Testis (tissue), 3 donors: ENCODE data around the gene MFSD11. TPM values are rescaled to one million over a fixed set of nuclear protein-coding genes. Genes with fewer than 3 reads are reported as not detected.
A peak's percentile ranks its signal among the peaks of the same experiment; 100 is the strongest.
"Not testable (repeated sequence)": the region's sequence is repeated elsewhere in the genome, so short reads cannot be mapped to it uniquely, and the experiment has no call there.

Source experiments
- DNase-seq: peaks from one replicate; pipeline ENCODE4 v3.0.0-alpha.2; 2019
- H3K27ac ChIP-seq, 2 donors: fragments of 200-600 bp; sonication (generic); one replicate each; pipeline ENCODE4 v1.5.1; 2019
- H3K27me3 ChIP-seq: fragments of 200-600 bp; sonication (generic); one replicate; pipeline ENCODE4 v1.5.1; 2019
- H3K36me3 ChIP-seq: fragments of 200-600 bp; sonication (generic); one replicate; pipeline ENCODE4 v1.5.1; 2017; ENCODE audit warnings: low read depth; ENCODE audit errors: missing control alignments
- H3K4me1 ChIP-seq: fragments of 200-600 bp; sonication (generic); one replicate; pipeline ENCODE4 v1.5.1; 2019
- H3K4me3 ChIP-seq, 2 donors: fragments of 200-600 bp; sonication (generic); one replicate each; pipeline ENCODE4 v1.5.1; 2017 to 2019
- H3K9me3 ChIP-seq: fragments of 200-600 bp; sonication (generic); one replicate; pipeline ENCODE4 v1.5.1; 2017
- POLR2A ChIP-seq: fragments of 450-650 bp; IDR thresholded peaks from one replicate; pipeline ENCODE4 v1.6.1; 2017; ENCODE audit warnings: antibody characterized with exemption, mild to moderate bottlenecking, moderate library complexity
- WGBS, 2 donors: methylation state at CpG; one replicate each; pipeline ENCODE4 v1.1.5; 2018; 5-methylcytosine and 5-hydroxymethylcytosine counted together
- intact Hi-C: fragments of 100-400 bp; cut with DNase I; formaldehyde crosslinking; loops from one replicate; pipeline ENCODE4 v1.15.1; 2023; ENCODE audit warnings: low total_unique reads
- polyA plus RNA-seq: library from polyadenylated mRNA; stranded (reverse); fragments of 350-450 nt; fragmentation: Illumina TruSeq; extraction: RNeasy Lipid Tissue Mini Kit (QIAGEN cat#74804); gene quantifications from one replicate; pipeline ENCODE4 v1.2.3, GENCODE V29; 2014; ENCODE audit warnings: low read depth, low replicate concordance; ENCODE audit not compliant: insufficient read depth
- total RNA-seq, 2 donors: library from RNA; depleted of rRNA; stranded (reverse); fragments of >200 nt; gene quantifications; one replicate each; pipeline ENCODE4 v1.2.3, GENCODE V29; 2016
- TF ChIP-seq, protein P1 (sequence below), 3 experiments: fragments of 450-650 bp in 2 of 3; fragments of 200-600 bp in 1 of 3; sonication (generic) in 1 of 3; IDR thresholded peaks; one replicate each; pipeline ENCODE4 v1.5.1; 2016 to 2019; ENCODE audit warnings: antibody characterized with exemption in 3 of 3, mild to moderate bottlenecking in 2 of 3, moderate library complexity in 1 of 3

Gene MFSD11
- total and polyA plus RNA-seq, 3 donors from 2014 or later: 38.5 to 102 (median 51.7) TPM

- H3K4me1 ChIP-seq: peaks cover 18% of the 10 kb centered on the region
- DNase-seq: no peak
- WGBS, 2 donors: 87 to 91% methylated on average over 16 of the region's 16 CpGs
- no peaks in the 10 kb centered on the region for H3K9me3 ChIP-seq
- no peak overlapping the region for H3K27ac ChIP-seq
- intact Hi-C loops: no loop called here
- no peak overlapping the region for H3K4me3 ChIP-seq
- TF ChIP-seq POLR2A: no peak
- TF ChIP-seq, protein P1, sequence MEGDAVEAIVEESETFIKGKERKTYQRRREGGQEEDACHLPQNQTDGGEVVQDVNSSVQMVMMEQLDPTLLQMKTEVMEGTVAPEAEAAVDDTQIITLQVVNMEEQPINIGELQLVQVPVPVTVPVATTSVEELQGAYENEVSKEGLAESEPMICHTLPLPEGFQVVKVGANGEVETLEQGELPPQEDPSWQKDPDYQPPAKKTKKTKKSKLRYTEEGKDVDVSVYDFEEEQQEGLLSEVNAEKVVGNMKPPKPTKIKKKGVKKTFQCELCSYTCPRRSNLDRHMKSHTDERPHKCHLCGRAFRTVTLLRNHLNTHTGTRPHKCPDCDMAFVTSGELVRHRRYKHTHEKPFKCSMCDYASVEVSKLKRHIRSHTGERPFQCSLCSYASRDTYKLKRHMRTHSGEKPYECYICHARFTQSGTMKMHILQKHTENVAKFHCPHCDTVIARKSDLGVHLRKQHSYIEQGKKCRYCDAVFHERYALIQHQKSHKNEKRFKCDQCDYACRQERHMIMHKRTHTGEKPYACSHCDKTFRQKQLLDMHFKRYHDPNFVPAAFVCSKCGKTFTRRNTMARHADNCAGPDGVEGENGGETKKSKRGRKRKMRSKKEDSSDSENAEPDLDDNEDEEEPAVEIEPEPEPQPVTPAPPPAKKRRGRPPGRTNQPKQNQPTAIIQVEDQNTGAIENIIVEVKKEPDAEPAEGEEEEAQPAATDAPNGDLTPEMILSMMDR (IDR thresholded peaks at IDR 0.05): no peak
- H3K36me3 ChIP-seq: no peaks in the 10 kb centered on the region
- H3K27me3 ChIP-seq: no peaks in the 10 kb centered on the region
Observed at GRCh38 chr17:76718516-76718915, 19.4 kb upstream of the MFSD11 start.

DNA sequence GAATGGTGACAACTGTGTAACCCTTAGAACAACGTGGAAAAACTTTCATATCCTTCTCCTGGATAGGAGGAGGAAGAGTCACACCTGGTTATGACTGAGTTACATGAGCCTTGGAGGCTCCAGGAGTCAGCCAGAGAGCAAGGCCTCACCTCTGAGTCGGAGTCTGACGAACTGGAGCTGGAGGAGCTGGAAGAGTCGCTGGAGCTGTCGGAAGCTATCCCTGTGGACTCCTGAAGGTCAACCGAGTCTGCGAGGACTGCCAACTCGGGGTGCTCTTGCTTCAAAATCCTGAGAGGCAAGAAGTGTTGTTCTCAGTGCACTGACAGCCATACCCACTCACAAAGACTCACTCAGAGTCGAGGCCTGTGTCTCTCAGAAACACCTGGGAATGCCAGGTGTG lies 17.7 kb upstream of the MFSD11 start:
- 84 to 85% methylated on average over 3 to 9 of the region's 9 CpGs for WGBS, 2 donors
- Histone ChIP-seq H3K9me3 (no peaks in the 10 kb centered on the region), H3K27ac (no peak overlapping the region), H3K36me3 (no peaks in the 10 kb centered on the region), H3K4me3 (no peak overlapping the region), H3K4me1 (peaks cover 17% of the 10 kb centered on the region), H3K27me3 (no peaks in the 10 kb centered on the region)
- intact Hi-C loops: no loop called here
- no peak for DNase-seq
- TF ChIP-seq, protein P1 (IDR thresholded peaks at IDR 0.05): no peak
- no peak for TF ChIP-seq POLR2A

DNA sequence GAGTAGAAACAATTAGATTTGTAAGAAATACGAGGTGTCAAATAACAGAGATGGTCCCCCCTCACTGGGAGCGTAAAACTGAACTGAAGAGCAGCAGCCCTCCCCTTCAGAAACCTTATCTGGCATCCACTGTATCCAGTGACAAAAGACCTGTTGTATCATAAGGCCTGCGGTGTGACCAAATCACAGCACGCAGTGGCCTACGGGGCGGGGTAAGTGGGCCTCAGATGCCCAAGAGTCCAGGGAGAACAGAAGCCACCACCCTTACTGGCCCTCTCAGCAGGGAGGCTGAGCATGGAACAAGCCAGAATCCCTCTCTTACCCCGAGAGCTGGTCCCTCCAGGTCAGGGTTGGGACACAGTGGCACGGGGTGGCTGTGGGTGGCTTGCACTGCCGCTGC lies 17.0 kb upstream of the MFSD11 start:
- WGBS, 2 donors: 57 to 76% methylated on average over 8 to 9 of the region's 9 CpGs
- Histone ChIP-seq H3K27ac (peak overlapping the region in 1 of 2 donors; percentile 24), H3K4me1 (peaks cover 15% of the 10 kb centered on the region), H3K4me3 (no peak overlapping the region), H3K27me3 (no peaks in the 10 kb centered on the region), H3K36me3 (no peaks in the 10 kb centered on the region), H3K9me3 (no peaks in the 10 kb centered on the region)
- TF ChIP-seq, protein P1 (IDR thresholded peaks at IDR 0.05): no peak
- TF ChIP-seq POLR2A: no peak
- peak; percentile 66 for DNase-seq
- intact Hi-C loops: no loop called here

GRCh38 chr17:76721463-76721862 lies 16.5 kb upstream of the MFSD11 start:
- H3K4me1 ChIP-seq: peaks cover 14% of the 10 kb centered on the region
- peak overlapping the region; percentile 24 to 29 for H3K27ac ChIP-seq
- intact Hi-C loops: no loop called here
- TF ChIP-seq, protein P1 (IDR thresholded peaks at IDR 0.05): no peak
- no peak for TF ChIP-seq POLR2A
- WGBS, 2 donors: 60 to 74% methylated on average over 10 of the region's 10 CpGs
- no peak overlapping the region for H3K4me3 ChIP-seq
- H3K27me3 ChIP-seq: no peaks in the 10 kb centered on the region
- H3K9me3 ChIP-seq: no peaks in the 10 kb centered on the region
- no peaks in the 10 kb centered on the region for H3K36me3 ChIP-seq
- DNase-seq: peak; percentile 4

- TF ChIP-seq, protein P1 (IDR thresholded peaks at IDR 0.05): no peak
- TF ChIP-seq POLR2A: no peak
- peak; percentile 11 for DNase-seq
- no peaks in the 10 kb centered on the region for H3K9me3 ChIP-seq
- H3K4me3 ChIP-seq: no peak overlapping the region
- H3K4me1 ChIP-seq: peaks cover 9% of the 10 kb centered on the region
- 89 to 95% methylated on average over 8 of the region's 8 CpGs for WGBS, 2 donors
- H3K27me3 ChIP-seq: no peaks in the 10 kb centered on the region
- intact Hi-C loops: no loop called here
- H3K36me3 ChIP-seq: no peaks in the 10 kb centered on the region
- no peak overlapping the region for H3K27ac ChIP-seq
Observed at GRCh38 chr17:76722279-76722678, 15.6 kb upstream of the MFSD11 start.

DNA sequence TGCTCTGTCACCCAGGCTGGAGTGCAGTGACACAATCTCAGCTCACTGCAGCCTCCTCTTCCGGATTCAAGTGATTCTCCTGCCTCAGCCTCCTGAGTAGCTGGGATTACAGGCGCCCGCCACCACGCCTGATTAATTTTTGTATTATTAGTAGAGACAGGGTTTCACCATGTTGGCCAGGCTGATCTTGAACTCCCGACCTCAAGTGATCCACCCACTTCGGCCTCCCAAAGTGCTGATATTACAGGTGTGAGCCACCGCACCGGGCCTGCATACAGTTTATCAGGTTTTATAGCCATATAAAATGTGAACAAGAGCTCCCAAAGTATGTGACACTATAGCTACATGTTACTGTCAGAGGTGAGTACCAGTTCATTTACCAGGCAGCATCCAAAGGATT lies 14.9 kb upstream of the MFSD11 start:
- peak; percentile 11 for DNase-seq
- H3K4me3 ChIP-seq, intact Hi-C loops, H3K36me3 ChIP-seq, H3K27ac ChIP-seq, H3K27me3 ChIP-seq, H3K9me3 ChIP-seq: not testable (repeated sequence)
- peaks cover 16% of the 10 kb centered on the region for H3K4me1 ChIP-seq
- 92 to 93% methylated on average over 8 of the region's 8 CpGs for WGBS, 2 donors
